ENCODE measurements around the gene GHRHR.

GHRHR gene

DNA sequence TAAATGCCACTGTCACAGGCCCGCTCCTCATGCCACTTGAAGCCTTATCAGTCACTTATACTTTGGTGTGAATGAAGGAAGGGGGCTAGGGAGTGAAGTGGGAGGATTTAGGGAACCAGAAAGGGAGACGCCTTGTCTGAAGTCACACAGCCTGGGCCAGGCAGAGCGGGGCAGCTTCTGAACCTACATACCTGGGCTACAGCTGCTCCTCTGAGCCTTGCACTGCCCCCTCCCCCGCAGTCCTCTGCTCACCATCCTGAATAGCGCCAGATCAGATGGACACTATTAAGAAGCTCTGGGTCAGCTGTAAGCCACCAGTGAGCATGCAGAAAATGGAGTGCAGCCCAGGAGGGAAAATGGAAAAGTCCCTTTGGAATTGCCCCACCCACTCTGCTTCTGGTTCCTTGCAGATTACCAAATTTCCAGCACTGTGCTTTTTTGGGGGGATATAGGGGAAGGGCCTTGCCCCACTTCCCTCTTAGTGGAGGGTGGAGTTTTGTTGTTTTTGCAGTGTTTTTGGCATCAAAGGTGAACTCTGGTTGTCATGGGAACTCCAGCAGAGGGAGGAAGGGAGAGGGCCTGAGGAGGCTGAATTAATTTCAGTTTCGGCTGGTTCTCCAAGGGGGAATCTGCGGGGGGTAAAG is 53.4 kb downstream of the GHRHR start:
- DNase-seq, result no peak

DNA sequence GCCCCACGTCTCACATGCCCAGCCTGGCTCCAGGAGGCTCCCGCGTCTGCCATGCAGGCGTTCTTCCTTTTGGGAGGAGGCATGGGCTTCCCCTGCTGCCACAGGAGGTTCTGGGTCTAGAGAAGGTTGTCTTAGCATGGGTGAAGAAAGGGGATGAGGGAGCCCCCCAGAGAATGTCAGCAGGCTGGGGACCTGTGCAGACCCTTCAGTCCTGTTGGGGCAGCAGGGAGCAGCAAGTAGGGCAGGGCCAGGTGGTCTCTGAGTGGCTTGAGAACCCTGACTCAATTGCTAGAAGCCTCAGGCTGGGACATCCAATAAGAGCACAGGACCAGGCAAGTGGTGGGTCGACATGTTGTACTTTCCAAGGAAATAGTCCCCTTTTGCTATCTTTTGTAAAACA is 54.0 kb downstream of the GHRHR start:
- no peak for DNase-seq

DNA sequence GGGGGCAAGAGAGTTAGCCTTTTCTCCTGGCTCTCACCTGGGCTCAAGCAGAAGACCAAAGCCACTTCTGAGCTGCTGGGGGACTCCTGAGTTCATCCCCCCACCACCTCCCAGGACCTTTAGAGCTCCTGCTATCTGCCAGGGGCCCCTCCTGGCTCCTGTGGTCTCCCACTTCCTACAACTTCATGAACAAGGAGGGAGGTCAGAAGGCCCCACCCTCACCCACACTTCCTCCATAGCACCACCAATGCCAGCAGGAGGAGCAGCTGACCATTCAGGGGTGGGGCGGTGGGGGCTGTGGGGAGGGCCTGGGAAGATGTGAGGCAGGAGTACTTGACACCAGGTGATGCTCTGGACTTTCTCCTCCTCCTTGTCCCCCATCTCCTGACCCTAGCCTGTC is 55.8 kb downstream of the GHRHR start:
- no peak for DNase-seq

DNA sequence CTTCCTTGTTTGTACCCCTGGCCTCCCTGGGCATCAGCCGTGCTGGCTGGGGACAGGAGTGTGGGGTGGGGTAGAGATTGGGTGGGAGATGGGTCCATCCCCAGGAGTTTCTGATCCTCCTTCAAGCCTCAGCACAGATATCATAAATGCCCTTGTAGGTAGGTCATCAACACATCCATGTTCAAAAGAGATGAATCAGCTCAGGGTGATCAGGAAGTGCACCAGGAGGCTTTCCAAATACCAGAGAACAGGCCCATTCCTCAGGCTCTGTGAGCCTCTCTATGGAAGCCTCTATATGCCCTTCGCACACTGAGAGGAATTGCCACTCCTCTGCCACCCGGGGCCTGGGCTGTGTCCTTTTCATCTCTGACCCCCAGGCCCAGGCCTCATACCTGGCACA is 56.4 kb downstream of the GHRHR start:
- DNase-seq, result no peak

DNA sequence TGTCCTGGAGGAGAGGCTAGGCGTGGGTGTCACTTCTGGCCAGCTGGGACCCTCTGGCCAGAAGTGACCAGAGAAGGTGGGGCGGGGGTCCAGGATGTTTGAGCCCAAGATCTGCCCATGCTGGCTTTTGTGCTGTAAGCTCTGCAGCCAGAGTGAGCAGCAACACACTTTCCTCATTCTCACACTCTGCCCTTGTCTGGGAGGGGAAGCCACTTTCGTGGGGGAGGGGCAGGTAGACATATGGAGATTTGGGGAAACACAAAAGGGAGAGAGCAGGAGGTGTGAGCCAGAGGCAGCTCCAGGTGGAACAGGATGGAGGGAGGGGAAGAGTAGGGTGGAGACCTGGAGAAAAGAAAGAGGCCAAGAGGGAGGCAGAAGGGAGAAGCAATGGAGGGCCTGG is 56.9 kb downstream of the GHRHR start:
- DNase-seq, result no peak

DNA sequence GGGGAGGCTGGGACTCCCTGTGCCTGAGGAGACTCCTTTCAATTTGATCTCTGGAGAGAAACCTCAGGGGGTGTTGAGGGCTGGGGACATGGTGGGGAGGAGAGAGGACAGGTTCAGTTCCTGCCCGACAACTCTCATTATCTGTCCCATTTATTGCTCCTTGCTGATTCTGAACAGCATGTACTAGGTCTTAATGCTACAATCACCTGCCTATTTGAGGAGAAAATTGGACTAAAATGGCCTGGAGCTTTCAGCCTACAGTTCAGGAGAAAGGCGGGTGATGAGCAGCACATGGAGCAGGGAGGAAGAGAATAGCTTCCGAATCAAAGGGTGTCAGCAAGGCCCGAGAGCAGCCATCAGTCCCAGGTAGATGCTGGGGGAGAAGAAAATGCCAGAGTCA is 58.4 kb downstream of the GHRHR start:
- no peak for DNase-seq

DNA sequence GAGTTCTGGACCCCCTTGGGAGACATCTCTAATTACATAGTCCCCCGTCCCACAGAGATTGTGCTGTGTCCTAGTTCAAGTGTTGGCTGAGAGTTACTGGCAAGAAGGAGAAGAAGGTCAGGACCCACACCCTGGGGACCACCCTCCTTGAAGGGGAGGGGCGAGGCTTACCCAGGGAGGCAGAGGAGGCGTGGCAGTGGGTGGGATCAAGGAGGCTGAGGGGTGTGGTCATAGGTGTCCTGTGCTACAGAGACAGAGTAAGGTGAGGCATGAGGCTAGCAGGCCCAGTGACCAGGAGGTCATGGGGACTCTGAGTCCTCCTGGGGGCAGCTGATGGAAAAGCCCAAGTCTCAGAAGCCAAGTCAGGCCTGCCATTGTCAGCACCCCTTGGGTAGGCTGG is 59.0 kb downstream of the GHRHR start:
- no peak for DNase-seq

DNA sequence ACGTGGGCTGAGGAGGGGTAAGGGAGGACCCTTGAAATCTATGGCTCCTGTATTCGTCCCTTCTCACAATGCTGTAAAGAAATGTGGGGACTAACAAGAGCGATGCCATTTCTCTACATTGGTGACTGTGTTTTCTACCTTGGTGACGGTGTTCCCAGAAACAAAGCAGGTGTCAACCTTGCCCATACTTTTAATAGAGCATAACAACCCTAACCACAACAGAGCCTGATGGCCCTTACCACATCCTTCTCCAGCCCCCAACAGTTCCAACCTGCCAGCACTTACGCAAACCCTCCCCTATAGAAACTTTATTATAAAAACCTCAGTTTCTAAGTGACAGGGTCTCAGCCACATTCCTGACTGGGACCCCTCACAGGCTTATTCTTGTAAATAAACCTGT is 60.1 kb downstream of the GHRHR start:
- DNase-seq, result no peak

DNA sequence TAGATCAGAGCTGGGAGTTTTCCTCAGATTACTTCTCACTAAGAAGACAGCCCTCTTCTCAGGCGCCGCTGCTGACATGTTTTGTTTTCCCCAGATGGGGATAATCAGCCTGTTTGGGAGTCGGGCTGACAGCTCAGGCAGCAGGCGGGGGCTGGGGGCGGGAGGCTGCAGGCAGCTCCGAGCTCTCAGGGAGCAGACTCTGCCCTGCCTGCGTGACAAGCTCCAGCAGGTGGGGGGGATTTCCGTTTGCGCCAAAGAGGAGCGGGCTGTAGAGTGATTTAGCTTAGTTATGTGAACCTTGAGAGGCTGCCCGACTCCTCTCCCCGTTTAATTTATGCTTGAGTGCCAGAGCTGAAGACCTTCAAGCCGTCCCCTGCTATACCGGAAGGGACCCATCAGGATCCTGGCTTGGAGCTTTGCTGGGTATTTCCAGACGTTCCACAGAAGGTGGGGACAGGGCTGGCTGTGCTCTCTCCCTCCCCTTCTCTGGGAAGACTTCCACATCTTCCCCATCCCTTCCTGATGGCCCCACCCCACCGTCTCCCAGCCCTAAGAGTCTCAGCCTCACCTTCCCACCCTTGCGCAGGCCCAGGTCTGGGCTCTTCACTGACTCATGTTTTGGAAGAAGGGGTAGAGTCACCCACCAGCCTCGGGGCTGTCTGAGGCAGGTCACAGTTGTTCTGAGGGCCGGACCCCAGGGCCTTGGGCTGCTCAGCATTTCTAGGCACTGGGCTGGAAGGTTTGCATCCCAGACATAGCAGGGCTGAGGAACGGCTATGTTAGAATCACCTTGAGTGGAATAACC is 63.6 kb downstream of the GHRHR start:
- DNase-seq, result no peak

DNA sequence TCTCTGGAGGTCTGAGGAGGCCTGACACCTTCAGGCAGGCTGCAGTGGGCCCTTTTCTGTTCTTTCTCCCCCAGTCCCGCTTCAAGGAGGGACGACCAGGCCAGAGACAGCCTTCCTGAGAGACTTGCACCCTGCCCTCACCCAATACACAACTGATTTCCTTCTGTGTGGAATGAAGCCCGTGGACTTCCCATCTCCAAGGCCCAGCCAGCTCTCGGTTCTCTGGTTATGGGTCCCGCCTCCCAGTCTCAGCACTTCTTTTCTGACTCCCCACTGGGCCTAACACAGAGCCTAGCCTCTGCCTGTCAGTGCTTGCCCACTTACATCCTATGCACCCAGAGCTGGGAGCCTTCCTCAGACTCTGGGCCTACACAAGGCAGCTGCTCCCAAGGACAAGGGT is 64.3 kb downstream of the GHRHR start:
- no peak for DNase-seq

DNA sequence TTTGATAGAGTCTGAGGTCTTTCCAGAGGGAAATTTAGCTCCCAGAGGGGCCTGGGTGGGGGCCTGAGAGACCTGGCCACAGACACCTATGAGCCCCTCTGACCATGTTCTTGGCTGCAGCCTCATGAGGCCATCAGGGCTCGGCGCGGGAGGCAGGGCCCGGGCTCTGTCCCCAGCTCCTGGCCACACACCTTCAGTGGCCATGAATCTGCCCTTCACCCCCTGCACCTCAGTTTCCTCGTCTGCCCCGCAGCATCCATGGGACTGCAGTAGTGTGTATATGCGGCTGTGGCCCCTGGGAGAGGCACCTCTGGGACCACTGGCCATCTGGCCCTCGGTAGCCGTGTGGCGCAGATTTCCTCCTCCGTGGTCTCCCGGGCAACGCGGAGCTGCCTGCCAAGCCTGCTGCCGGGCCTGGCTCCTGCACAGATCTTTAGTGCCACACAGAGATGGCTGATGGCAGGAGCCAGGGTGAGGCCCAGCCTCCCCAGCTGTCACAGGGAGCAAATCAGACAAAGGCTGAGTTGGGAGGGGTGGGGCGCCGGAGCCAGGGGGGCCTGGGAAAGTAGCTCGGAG is 64.8 kb downstream of the GHRHR start:
- no peak for DNase-seq
